HG02981 (cell line): Measurements from ENCODE around the gene ADAM8.

Experiments
- ATAC-seq: cut with Tn5 transposase; IDR thresholded peaks from one replicate; pipeline ENCODE4 v1.9.1; 2021; ENCODE audit warnings: mild to moderate bottlenecking, moderate library complexity; ENCODE audit not compliant: unreplicated experiment

The ADAM8 gene

GRCh38 chr10:133251388-133252222 is 25.1 kb downstream of the ADAM8 start:
- no peak for ATAC-seq

DNA sequence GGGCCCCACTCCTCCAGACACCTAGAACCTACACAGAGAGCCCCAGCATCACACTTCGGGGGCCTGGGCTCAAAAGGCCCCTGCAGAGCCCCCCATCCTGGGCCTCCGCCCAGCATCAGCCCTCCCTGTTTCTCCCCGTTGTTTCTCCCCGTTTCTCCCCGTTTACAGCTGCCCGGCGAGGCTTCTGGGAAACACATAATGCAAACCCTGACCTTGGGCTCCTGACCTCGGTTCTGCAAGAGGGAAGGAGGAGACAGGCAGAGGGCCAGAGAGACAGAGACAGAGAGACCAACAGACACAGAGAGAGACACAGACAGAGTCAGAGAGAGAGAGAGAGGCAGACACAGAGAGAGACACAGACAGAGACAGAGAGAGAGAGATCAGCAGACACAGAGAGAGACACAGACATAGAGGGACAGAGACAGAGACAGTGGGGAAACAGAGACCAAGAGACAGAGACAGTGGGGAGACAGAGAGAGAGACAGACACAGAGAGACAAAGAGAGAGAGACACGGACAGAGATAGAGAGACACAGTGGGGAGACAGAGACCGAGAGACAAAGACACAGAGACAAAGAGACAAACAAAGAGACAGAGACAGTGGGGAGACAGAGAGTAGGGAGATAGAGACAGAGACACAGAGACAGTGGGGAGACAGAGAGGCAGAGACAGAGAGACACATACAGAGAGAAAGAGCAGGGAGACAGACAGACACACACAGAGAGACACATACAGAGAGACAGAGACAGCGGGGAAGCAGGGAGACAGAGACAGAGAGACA is 26.5 kb downstream of the ADAM8 start:
- ATAC-seq = no peak

DNA sequence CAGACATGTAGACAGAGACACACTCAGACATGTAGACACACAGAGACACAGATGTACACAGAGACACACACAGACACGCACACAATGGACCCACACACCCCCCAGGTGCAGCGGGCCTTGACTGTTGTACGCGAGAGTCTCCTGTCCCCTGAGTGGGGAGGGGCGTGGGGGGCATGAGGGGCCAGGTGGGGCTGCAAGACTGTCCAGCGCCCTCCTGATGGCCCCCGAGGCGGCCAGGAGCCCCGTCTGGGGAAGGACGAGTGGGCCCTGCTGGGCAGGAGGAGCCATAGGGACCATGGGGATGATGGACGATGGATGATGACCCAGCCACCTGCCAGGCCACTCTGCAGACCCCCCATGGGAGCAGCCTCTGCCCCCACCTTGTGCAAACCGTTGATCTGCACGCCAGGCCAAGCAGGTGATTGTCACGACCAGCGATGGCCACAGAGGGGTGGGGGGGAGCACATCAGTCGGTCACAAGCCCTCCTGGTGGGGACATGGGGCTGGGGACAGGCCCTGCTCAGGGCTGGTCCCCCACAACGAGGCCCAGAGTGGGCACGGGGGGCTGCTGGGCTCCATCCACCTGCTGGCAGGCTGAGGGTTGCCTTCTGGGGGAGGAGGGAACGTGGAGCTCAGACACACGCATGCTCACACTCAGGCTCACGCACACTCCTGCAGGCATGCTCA is 27.4 kb downstream of the ADAM8 start:
- ATAC-seq = no peak

GRCh38 chr10:133248334-133248715 is 28.3 kb downstream of the ADAM8 start:
- ATAC-seq = no peak

- no peak for ATAC-seq
Measured at GRCh38 chr10:133247681-133248333, 28.9 kb downstream of the ADAM8 start.

DNA sequence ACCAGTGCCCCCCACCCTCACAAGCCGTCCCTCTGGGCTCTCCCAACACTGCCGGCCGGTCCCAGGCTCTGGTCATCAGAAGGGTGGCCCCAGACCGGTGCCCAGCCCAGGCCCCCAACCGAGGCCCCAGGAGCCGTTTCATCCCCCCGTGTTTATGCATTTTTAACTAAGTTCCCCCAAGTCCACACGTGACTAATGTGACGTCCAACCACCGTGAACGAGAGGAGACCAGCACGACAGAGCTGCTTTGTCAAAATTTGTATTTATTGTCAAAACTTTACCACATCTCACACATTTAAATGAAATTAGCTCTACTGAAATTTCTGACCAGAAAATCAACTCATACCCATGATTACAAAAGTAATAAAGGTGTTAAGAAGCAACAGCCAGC is 30.4 kb downstream of the ADAM8 start:
- ATAC-seq = no peak

- ATAC-seq = no peak
Measured at GRCh38 chr10:133245439-133246235, 31.0 kb downstream of the ADAM8 start.

GRCh38 chr10:133243593-133243992 is 33.1 kb downstream of the ADAM8 start:
- ATAC-seq = no peak

- no peak for ATAC-seq
Measured at GRCh38 chr10:133242611-133243356, 33.9 kb downstream of the ADAM8 start.

DNA sequence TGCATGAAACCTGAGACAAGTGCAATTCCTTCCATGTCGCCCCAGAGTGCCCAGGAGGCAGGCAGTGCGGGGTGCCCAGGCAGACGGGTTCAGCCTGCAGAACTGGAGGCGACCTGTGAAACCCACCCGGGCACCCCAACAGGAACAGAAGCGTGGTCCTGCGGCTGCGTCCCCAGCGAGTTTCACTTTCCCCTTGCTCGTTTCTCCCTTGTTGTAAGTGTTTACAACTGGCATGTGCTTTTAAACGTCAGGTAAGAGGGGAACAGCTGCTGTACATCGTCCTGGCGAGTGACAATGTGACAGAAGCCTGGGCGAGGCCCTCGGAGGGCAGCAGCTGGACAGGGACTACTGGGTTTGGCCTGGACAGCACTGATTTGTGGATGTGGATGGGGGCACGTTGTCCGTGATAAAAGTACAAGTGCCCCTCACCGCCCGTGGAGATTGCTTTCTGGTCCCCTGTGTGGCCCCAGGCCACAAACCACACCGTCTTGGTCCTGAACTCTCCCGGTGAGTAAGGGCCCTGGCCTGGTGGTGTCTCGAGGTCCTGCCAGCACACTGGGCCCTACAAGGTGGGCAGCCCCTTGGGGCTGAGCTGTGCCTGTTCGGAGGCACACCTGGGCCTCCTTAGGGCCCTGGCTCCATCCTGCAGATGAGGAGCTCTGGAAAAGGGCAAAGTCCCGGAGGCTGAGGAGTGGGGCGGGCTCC is 35.0 kb downstream of the ADAM8 start:
- ATAC-seq = no peak

DNA sequence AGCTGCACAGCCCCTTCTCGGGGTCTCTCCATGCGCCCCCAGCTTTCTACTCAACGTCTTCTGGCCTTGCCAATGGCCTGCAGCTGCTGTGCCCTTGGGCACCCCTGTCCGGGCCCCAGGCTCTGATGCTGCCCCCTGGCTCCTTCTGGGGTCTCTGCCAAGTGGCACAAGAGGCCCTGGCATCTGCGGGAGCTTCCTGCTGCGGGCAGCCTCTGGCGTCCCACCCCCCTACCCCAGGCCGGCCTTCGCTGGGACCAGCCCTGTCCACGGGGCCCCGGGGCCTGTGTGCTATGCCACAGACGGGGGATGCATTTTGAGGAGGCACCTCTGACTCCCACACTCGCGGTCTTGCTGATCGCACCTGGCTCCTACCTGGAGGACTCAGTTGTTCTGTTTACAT is 36.7 kb downstream of the ADAM8 start:
- ATAC-seq = no peak

GRCh38 chr10:133238466-133238804 is 38.2 kb downstream of the ADAM8 start:
- no peak for ATAC-seq

- no peak for ATAC-seq
Measured at GRCh38 chr10:133237588-133238465, 38.8 kb downstream of the ADAM8 start, which contains the start of gene VENTX. TSS of gene VENTX (plus strand) at chr10:133237855. CDS start at chr10:133237915, 60 bp downstream.

DNA sequence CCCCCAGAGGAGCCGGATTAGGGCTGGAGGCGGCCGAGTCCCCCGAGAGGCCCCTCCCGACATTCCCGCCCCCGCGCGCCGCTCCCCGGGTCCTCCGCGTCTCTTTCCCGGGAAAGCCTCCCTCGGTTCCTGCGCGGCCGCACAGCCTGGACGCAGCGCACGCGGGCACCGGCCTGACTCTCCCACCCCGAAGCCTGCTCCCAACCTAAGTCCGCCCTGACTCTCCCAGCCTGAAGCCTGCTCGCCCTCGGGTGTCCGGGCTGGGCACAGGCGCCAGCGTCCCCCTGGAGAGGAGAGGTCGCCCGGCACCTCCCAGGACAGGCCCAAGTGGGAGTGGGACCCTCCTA is 39.5 kb downstream of the ADAM8 start:
- ATAC-seq = no peak

- ATAC-seq = no peak
Measured at GRCh38 chr10:133236401-133237240, 40.0 kb downstream of the ADAM8 start.

GRCh38 chr10:133235932-133236331 is 40.7 kb downstream of the ADAM8 start:
- no peak for ATAC-seq

GRCh38 chr10:133235265-133235855 is 41.3 kb downstream of the ADAM8 start:
- no peak for ATAC-seq
